Activated CD8-positive, alpha-beta memory T cell treated with anti-CD3 and anti-CD28 coated beads for 1 hour (primary cell): ENCODE measurements around the gene ASTL.

ENCODE experiments used
- DNase-seq, 2 donors: peaks; one replicate each; pipeline ENCODE4 v3.0.0-alpha.2; 2020; ENCODE audit warnings: low read depth in 1 of 2; ENCODE audit errors: extremely low read depth in 1 of 2

Gene ASTL

GRCh38 chr2:96138179-96139145 is at the start of gene ASTL:
Gene ASTL, minus strand, starts transcription at chr2:96138502. Its CDS starts 66 bp downstream, at chr2:96138436.
- peak in 1 of 2 donors; percentile 39 for DNase-seq

GRCh38 chr2:96186562-96186961 is 48.3 kb upstream of the ASTL start:
- DNase-seq: no peak

- no peak for DNase-seq
Observed at GRCh38 chr2:96185516-96185915, 47.2 kb upstream of the ASTL start.

- DNase-seq: no peak
Observed at GRCh38 chr2:96184989-96185388, 46.7 kb upstream of the ASTL start.

- no peak for DNase-seq
Observed at GRCh38 chr2:96184188-96184587, 45.9 kb upstream of the ASTL start.

GRCh38 chr2:96181529-96181928 is 43.2 kb upstream of the ASTL start:
- DNase-seq: no peak

- DNase-seq: no peak
Observed at GRCh38 chr2:96180521-96180920, 42.2 kb upstream of the ASTL start.

GRCh38 chr2:96180002-96180401 is 41.7 kb upstream of the ASTL start:
- no peak for DNase-seq

GRCh38 chr2:96176661-96177060 is 38.4 kb upstream of the ASTL start:
- DNase-seq: no peak

- no peak for DNase-seq
Observed at GRCh38 chr2:96175951-96176350, 37.6 kb upstream of the ASTL start.

GRCh38 chr2:96174251-96175144 is 36.2 kb upstream of the ASTL start:
- peak; percentile 67 to 72 for DNase-seq

- DNase-seq: no peak
Observed at GRCh38 chr2:96171831-96172230, 33.5 kb upstream of the ASTL start.

- DNase-seq: no peak
Observed at GRCh38 chr2:96170626-96171025, 32.3 kb upstream of the ASTL start.

GRCh38 chr2:96169868-96170507 is 31.7 kb upstream of the ASTL start:
- no peak for DNase-seq

- no peak for DNase-seq
Observed at GRCh38 chr2:96167407-96168013, 29.2 kb upstream of the ASTL start.

GRCh38 chr2:96164459-96165184 is 26.3 kb upstream of the ASTL start:
- DNase-seq: no peak

GRCh38 chr2:96163768-96164429 is 25.6 kb upstream of the ASTL start:
- DNase-seq: peak in 1 of 2 donors; percentile 47

- DNase-seq: no peak
Observed at GRCh38 chr2:96163415-96163767, 25.1 kb upstream of the ASTL start.

- no peak for DNase-seq
Observed at GRCh38 chr2:96161898-96162297, 23.6 kb upstream of the ASTL start.
